ENCODE measurements around the gene RAB3IL1.

RAB3IL1 gene

DNA sequence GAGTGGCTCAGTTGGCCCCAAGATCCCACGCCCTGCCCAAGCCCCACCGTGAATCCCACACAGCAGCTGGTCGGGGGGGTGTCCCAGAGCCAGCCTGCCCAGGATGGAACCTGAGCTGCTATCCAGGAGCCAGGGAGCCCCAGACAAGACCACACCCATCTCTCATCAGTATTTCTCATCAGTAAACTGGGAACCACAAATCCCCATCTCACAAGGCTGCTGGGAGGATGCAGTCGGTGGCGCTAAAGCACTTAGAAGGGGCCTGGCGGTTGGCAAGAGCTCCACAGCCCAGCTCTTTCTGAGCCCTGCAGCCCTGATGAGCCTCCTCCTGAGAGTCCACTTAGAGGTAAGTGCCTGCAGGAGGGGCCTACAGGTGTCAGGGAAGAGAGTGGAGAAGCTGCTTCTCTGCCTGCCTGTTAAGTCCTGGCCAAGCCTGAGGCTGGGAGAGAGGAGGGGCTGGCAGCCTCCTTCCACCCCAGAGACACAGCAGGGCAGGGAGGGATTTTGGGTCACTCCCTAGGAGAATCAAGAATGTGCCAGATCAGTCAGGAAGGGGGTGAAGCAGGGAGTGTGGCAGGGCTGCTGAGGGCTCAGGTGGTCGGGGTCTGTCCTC is 32.1 kb downstream of the RAB3IL1 start (continued):
- TF ChIP-seq ZNF2 (tag by site-specific recombination; IDR thresholded peaks at IDR 0.05) (no peak), HOXD13 (CRISPR knock-in tag; IDR thresholded peaks at IDR 0.05; ENCODE audit: borderline replicate concordance) (no peak), MEIS1 (CRISPR knock-in tag; IDR thresholded peaks at IDR 0.05; ENCODE audit: borderline replicate concordance) (no peak), ZNF585B (tag by site-specific recombination; IDR thresholded peaks at IDR 0.05) (no peak), MZF1 (tag by site-specific recombination; IDR thresholded peaks at IDR 0.05; ENCODE audit: borderline replicate concordance) (peak; percentile 61; the same call in 1 of the 2 replicates), TRIM28 (IDR thresholded peaks at IDR 0.05; ENCODE audit: borderline replicate concordance, low read length) (no peak), ZBTB17 (tag by site-specific recombination; IDR thresholded peaks at IDR 0.05) (no peak)
- TF ChIP-seq, protein P1, sequence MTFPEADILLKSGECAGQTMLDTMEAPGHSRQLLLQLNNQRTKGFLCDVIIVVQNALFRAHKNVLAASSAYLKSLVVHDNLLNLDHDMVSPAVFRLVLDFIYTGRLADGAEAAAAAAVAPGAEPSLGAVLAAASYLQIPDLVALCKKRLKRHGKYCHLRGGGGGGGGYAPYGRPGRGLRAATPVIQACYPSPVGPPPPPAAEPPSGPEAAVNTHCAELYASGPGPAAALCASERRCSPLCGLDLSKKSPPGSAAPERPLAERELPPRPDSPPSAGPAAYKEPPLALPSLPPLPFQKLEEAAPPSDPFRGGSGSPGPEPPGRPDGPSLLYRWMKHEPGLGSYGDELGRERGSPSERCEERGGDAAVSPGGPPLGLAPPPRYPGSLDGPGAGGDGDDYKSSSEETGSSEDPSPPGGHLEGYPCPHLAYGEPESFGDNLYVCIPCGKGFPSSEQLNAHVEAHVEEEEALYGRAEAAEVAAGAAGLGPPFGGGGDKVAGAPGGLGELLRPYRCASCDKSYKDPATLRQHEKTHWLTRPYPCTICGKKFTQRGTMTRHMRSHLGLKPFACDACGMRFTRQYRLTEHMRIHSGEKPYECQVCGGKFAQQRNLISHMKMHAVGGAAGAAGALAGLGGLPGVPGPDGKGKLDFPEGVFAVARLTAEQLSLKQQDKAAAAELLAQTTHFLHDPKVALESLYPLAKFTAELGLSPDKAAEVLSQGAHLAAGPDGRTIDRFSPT (tag by site-specific recombination; IDR thresholded peaks at IDR 0.05): no peak

DNA sequence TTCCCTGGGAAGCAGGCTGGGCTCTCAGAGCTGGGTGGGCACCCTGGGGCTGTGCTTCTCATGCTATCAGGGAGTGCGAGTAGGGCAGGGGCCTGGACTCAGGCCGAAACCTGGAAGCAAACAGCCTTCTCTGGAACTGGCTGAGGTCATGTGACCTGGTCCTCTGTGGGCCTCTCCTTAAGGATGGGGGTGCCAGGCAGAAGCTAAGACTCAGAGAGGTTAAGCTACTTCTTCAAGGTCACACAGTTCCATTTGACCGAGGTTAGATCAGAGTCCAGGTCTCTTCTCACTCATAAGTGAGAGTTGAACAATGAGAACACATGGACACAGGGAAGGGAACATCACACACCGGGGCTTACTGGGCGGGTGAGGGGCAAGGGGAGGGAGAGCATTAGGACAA is 33.4 kb downstream of the RAB3IL1 start:
- POLR2A ChIA-PET: no interaction called here
- Histone ChIP-seq H3K9me3 (ENCODE audit: control insufficient read depth, insufficient read depth, low read depth, low read length) (no peaks in the 10 kb centered on the region), H3K4me3 (ENCODE audit: low read depth, low read length) (no peak overlapping the region), H3K4me1 (ENCODE audit: control insufficient read depth, insufficient read depth, low read length) (no peaks in the 10 kb centered on the region), H3K36me3 (ENCODE audit: control insufficient read depth in 2 of 2, insufficient read depth in 1 of 2, low read length in 2 of 2) (no peaks in the 10 kb centered on the region), H3K27ac (ENCODE audit: extremely low read depth, low read depth, low read length) (no peak overlapping the region)
- CTCF ChIA-PET: interaction anchor here (0.6 to 7.0 kb wide), 11 partner anchors 9 to 305 kb away, joined by 3 to 48 read pairs (median 5); no protein-coding TSS in a partner anchor
- no peak for TF ChIP-seq ZNF157 (tag by site-specific recombination; IDR thresholded peaks at IDR 0.05)
- TF ChIP-seq REPIN1 (tag by site-specific recombination; IDR thresholded peaks at IDR 0.05; ENCODE audit: low read depth): no peak

DNA sequence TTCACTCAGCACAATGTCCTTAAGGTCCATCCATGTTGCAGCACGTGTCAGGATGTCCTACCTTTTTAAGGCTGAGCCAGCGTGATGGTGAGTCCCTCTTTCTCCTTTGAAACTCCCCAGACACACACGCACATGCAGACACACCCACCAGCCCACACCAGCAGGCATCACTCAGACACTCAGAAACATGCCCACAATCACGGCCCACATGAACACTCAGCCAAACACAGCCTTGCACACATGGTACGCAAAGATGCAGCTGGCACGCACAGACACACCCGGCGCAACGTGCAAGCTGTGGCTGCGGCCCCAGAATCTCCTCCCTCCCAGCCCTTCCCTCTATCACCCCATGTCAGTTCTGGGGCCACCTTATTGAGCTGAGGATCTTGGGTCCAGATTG is 34.0 kb downstream of the RAB3IL1 start:
- CTCF ChIA-PET: interaction anchor here (0.7 to 7.0 kb wide), 10 partner anchors 8 to 225 kb away, joined by 3 to 48 read pairs (median 4); no protein-coding TSS in a partner anchor
- Histone ChIP-seq H3K4me3 (ENCODE audit: low read depth, low read length) (no peak overlapping the region), H3K4me1 (ENCODE audit: control insufficient read depth, insufficient read depth, low read length) (no peaks in the 10 kb centered on the region), H3K27ac (ENCODE audit: extremely low read depth, low read depth, low read length) (no peak overlapping the region), H3K36me3 (ENCODE audit: control insufficient read depth in 2 of 2, insufficient read depth in 1 of 2, low read length in 2 of 2) (no peaks in the 10 kb centered on the region), H3K9me3 (ENCODE audit: control insufficient read depth, insufficient read depth, low read depth, low read length) (no peaks in the 10 kb centered on the region)
- POLR2A ChIA-PET: no interaction called here
- no peak for TF ChIP-seq ZNF677 (tag by site-specific recombination; IDR thresholded peaks at IDR 0.05)
- TF ChIP-seq, protein P2, sequence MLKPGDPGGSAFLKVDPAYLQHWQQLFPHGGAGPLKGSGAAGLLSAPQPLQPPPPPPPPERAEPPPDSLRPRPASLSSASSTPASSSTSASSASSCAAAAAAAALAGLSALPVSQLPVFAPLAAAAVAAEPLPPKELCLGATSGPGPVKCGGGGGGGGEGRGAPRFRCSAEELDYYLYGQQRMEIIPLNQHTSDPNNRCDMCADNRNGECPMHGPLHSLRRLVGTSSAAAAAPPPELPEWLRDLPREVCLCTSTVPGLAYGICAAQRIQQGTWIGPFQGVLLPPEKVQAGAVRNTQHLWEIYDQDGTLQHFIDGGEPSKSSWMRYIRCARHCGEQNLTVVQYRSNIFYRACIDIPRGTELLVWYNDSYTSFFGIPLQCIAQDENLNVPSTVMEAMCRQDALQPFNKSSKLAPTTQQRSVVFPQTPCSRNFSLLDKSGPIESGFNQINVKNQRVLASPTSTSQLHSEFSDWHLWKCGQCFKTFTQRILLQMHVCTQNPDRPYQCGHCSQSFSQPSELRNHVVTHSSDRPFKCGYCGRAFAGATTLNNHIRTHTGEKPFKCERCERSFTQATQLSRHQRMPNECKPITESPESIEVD (tag by site-specific recombination; IDR thresholded peaks at IDR 0.05): no peak
- no peak for TF ChIP-seq SETDB1 (IDR thresholded peaks at IDR 0.05; ENCODE audit: insufficient read length, low read length)
- TF ChIP-seq, protein P3, sequence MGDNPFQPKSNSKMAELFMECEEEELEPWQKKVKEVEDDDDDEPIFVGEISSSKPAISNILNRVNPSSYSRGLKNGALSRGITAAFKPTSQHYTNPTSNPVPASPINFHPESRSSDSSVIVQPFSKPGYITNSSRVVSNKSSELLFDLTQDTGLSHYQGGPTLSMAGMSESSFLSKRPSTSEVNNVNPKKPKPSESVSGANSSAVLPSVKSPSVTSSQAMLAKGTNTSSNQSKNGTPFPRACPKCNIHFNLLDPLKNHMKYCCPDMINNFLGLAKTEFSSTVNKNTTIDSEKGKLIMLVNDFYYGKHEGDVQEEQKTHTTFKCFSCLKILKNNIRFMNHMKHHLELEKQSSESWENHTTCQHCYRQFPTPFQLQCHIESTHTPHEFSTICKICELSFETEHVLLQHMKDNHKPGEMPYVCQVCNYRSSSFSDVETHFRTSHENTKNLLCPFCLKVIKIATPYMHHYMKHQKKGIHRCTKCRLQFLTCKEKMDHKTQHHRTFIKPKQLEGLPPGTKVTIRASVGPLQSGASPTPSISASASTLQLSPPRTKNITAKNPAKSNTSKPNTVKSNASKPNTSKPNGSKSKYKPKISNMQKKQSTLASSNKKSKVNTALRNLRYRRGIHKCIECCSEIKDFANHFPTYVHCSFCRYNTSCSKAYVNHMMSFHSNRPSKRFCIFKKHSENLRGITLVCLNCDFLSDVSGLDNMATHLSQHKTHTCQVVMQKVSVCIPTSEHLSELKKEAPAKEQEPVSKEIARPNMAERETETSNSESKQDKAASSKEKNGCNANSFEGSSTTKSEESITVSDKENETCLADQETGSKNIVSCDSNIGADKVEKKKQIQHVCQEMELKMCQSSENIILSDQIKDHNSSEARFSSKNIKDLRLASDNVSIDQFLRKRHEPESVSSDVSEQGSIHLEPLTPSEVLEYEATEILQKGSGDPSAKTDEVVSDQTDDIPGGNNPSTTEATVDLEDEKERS (tag by site-specific recombination; IDR thresholded peaks at IDR 0.05): no peak
- peak; percentile 34; the same call in 1 of the 2 replicates for TF ChIP-seq ZFHX2 (tag by site-specific recombination; conservative IDR thresholded peaks at IDR 0.05)
- TF ChIP-seq, protein P4, sequence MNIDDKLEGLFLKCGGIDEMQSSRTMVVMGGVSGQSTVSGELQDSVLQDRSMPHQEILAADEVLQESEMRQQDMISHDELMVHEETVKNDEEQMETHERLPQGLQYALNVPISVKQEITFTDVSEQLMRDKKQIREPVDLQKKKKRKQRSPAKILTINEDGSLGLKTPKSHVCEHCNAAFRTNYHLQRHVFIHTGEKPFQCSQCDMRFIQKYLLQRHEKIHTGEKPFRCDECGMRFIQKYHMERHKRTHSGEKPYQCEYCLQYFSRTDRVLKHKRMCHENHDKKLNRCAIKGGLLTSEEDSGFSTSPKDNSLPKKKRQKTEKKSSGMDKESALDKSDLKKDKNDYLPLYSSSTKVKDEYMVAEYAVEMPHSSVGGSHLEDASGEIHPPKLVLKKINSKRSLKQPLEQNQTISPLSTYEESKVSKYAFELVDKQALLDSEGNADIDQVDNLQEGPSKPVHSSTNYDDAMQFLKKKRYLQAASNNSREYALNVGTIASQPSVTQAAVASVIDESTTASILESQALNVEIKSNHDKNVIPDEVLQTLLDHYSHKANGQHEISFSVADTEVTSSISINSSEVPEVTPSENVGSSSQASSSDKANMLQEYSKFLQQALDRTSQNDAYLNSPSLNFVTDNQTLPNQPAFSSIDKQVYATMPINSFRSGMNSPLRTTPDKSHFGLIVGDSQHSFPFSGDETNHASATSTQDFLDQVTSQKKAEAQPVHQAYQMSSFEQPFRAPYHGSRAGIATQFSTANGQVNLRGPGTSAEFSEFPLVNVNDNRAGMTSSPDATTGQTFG (tag by site-specific recombination; IDR thresholded peaks at IDR 0.05; ENCODE audit: borderline replicate concordance): no peak
- no peak for TF ChIP-seq ZNF2 (tag by site-specific recombination; IDR thresholded peaks at IDR 0.05)
- TF ChIP-seq, protein P5, sequence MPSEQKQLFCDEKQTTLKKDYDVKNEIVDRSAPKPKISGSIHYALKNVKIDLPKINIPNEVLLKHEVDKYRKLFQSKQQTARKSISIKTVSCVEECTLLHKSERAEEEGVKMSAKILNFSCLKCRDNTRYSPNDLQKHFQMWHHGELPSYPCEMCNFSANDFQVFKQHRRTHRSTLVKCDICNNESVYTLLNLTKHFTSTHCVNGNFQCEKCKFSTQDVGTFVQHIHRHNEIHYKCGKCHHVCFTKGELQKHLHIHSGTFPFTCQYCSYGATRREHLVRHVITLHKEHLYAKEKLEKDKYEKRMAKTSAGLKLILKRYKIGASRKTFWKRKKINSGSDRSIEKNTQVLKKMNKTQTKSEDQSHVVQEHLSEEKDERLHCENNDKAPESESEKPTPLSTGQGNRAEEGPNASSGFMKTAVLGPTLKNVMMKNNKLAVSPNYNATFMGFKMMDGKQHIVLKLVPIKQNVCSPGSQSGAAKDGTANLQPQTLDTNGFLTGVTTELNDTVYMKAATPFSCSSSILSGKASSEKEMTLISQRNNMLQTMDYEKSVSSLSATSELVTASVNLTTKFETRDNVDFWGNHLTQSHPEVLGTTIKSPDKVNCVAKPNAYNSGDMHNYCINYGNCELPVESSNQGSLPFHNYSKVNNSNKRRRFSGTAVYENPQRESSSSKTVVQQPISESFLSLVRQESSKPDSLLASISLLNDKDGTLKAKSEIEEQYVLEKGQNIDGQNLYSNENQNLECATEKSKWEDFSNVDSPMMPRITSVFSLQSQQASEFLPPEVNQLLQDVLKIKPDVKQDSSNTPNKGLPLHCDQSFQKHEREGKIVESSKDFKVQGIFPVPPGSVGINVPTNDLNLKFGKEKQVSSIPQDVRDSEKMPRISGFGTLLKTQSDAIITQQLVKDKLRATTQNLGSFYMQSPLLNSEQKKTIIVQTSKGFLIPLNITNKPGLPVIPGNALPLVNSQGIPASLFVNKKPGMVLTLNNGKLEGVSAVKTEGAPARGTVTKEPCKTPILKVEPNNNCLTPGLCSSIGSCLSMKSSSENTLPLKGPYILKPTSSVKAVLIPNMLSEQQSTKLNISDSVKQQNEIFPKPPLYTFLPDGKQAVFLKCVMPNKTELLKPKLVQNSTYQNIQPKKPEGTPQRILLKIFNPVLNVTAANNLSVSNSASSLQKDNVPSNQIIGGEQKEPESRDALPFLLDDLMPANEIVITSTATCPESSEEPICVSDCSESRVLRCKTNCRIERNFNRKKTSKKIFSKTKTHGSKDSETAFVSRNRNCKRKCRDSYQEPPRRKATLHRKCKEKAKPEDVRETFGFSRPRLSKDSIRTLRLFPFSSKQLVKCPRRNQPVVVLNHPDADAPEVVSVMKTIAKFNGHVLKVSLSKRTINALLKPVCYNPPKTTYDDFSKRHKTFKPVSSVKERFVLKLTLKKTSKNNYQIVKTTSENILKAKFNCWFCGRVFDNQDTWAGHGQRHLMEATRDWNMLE (tag by site-specific recombination; conservative IDR thresholded peaks at IDR 0.05; ENCODE audit: low read depth): no peak
- no peak for TF ChIP-seq GFI1B (tag by site-specific recombination; IDR thresholded peaks at IDR 0.05)
